HL-60 (cell line): ENCODE results near the gene CCSER1.

Source experiments
- DNase-seq, 2 experiments: peaks; one replicate each; pipeline ENCODE4 v3.0.0-alpha.2; 2010 to 2020; ENCODE audit warnings: low read depth in 1 of 2, low spot score in 1 of 2
- H3K27ac ChIP-seq: fragments of 250-450 bp; sonication (Bioruptor Pico); replicated peaks from 2 replicates; pipeline ENCODE4 v1.5.1; 2020; ENCODE audit warnings: mild to moderate bottlenecking, moderate library complexity
- H3K27me3 ChIP-seq: fragments of 250-450 bp; sonication (Bioruptor Pico); 2 replicates; pipeline ENCODE4 v1.5.1; 2021; ENCODE audit warnings: mild to moderate bottlenecking, moderate library complexity; ENCODE audit not compliant: insufficient read depth, poor library complexity, severe bottlenecking
- H3K4me3 ChIP-seq: replicated peaks from 2 replicates; pipeline ENCODE4 v1.5.1; 2011; ENCODE audit warnings: mild to moderate bottlenecking, control low read depth, low read length; ENCODE audit not compliant: insufficient read depth
- GABPA ChIP-seq: IDR thresholded peaks from 2 replicates; pipeline ENCODE4 v1.6.1; 2012; ENCODE audit warnings: low read depth
- POLR2AphosphoS5 ChIP-seq: IDR thresholded peaks from 2 replicates; pipeline ENCODE4 v1.6.1; 2012; ENCODE audit warnings: low read depth
- SPI1 ChIP-seq: IDR thresholded peaks from 2 replicates; pipeline ENCODE4 v1.6.1; 2012; ENCODE audit warnings: low read depth, mild to moderate bottlenecking, borderline replicate concordance
- TF ChIP-seq, protein P1 (sequence below): IDR thresholded peaks from 2 replicates; pipeline ENCODE4 v1.6.1; 2012; ENCODE audit warnings: low read depth; ENCODE audit not compliant: insufficient replicate concordance
- TF ChIP-seq, protein P2 (sequence below): IDR thresholded peaks from one replicate; pipeline ENCODE4 v1.5.1; 2011; ENCODE audit warnings: low read length, control low read depth, inconsistent platforms; ENCODE audit not compliant: insufficient read depth

The CCSER1 gene

DNA sequence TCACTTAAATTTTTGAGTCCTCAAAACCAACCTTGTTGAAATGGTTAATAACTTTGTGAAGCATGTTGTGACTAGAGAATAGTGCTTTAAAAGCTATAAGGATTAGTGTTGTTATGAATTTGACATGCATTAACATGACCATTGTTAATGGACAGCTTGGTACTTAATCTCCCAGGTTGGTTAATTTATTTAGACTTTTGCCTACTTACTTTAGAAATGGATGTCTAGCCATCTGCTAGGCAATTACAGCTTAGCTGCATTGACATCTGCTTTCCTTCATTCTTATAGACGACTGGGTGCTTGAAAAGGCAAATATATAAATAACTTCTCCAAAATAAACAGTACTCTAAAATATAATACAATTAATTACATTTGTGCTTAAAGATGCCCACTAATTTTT, 368.0 kb downstream of the CCSER1 start:
- Histone ChIP-seq H3K27ac (no peak overlapping the region), H3K4me3 (no peak overlapping the region)
- no peak for DNase-seq

DNA sequence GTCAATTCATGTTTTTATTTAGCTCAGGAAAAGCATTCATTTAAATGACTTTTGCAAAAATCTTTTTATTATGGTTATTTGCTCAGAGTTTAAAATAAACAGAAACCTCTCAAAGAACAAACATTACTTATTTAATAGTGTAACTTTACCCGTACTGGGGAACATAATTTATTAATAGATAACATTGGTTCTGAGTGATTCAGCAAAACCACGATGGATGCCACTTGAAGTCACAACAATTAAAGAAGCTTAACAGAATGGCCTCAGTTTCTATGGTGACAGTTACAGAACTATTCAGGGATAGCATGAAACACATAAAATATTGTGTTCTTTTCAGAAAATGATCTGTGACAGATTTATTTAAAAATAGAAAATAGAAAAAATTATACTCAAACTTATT, 368.7 kb downstream of the CCSER1 start:
- Histone ChIP-seq H3K27me3 (no peaks in the 10 kb centered on the region), H3K27ac (no peak overlapping the region), H3K4me3 (no peak overlapping the region)
- no peak for DNase-seq
- TF ChIP-seq, protein P1, sequence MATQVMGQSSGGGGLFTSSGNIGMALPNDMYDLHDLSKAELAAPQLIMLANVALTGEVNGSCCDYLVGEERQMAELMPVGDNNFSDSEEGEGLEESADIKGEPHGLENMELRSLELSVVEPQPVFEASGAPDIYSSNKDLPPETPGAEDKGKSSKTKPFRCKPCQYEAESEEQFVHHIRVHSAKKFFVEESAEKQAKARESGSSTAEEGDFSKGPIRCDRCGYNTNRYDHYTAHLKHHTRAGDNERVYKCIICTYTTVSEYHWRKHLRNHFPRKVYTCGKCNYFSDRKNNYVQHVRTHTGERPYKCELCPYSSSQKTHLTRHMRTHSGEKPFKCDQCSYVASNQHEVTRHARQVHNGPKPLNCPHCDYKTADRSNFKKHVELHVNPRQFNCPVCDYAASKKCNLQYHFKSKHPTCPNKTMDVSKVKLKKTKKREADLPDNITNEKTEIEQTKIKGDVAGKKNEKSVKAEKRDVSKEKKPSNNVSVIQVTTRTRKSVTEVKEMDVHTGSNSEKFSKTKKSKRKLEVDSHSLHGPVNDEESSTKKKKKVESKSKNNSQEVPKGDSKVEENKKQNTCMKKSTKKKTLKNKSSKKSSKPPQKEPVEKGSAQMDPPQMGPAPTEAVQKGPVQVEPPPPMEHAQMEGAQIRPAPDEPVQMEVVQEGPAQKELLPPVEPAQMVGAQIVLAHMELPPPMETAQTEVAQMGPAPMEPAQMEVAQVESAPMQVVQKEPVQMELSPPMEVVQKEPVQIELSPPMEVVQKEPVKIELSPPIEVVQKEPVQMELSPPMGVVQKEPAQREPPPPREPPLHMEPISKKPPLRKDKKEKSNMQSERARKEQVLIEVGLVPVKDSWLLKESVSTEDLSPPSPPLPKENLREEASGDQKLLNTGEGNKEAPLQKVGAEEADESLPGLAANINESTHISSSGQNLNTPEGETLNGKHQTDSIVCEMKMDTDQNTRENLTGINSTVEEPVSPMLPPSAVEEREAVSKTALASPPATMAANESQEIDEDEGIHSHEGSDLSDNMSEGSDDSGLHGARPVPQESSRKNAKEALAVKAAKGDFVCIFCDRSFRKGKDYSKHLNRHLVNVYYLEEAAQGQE, result no peak
- TF ChIP-seq SPI1 (no peak), GABPA (no peak)
- TF ChIP-seq, protein P2, sequence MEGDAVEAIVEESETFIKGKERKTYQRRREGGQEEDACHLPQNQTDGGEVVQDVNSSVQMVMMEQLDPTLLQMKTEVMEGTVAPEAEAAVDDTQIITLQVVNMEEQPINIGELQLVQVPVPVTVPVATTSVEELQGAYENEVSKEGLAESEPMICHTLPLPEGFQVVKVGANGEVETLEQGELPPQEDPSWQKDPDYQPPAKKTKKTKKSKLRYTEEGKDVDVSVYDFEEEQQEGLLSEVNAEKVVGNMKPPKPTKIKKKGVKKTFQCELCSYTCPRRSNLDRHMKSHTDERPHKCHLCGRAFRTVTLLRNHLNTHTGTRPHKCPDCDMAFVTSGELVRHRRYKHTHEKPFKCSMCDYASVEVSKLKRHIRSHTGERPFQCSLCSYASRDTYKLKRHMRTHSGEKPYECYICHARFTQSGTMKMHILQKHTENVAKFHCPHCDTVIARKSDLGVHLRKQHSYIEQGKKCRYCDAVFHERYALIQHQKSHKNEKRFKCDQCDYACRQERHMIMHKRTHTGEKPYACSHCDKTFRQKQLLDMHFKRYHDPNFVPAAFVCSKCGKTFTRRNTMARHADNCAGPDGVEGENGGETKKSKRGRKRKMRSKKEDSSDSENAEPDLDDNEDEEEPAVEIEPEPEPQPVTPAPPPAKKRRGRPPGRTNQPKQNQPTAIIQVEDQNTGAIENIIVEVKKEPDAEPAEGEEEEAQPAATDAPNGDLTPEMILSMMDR, result no peak

More for the DNA sequence above, 368.0 kb downstream of the CCSER1 start:
- TF ChIP-seq, protein P2, result no peak
- no peak for TF ChIP-seq GABPA
- TF ChIP-seq, protein P1, result no peak
- H3K27me3 ChIP-seq, result no peaks in the 10 kb centered on the region

DNA sequence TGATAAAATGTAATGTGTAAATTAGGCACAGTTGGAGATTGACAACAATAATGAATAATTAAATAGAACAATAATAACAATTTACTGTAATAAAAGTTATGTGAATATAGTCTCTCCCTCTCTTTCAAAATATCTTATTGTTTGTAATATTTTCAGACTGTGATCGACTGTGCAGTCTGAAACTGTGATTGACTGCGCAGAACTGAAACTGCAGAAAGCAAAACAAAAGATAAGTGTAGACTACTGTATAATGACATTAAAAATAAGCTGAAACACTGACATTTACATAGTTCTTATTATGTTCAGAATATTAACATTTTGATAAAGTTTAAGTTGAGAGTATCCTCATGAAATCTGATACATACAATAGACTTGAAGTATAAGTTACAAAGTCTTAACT, 371.0 kb downstream of the CCSER1 start:
- no peaks in the 10 kb centered on the region for H3K27me3 ChIP-seq
- TF ChIP-seq SPI1 (no peak), POLR2AphosphoS5 (no peak), GABPA (no peak)
- TF ChIP-seq, protein P2, result no peak
- TF ChIP-seq, protein P1, result no peak
- H3K4me3 ChIP-seq, result no peak overlapping the region
- no peak for DNase-seq
- H3K27ac ChIP-seq, result no peak overlapping the region
